HG03520 (cell line): ENCODE measurements around the gene TFB1M.
A peak's percentile ranks its signal among the peaks of the same experiment; 100 is the strongest.
"Not testable (repeated sequence)": the region's sequence is repeated elsewhere in the genome, so short reads cannot be mapped to it uniquely, and the experiment has no call there.

Experiments used
- ATAC-seq: cut with Tn5 transposase; IDR thresholded peaks from one replicate; pipeline ENCODE4 v1.9.1; 2021; ENCODE audit warnings: mild to moderate bottlenecking, moderate library complexity; ENCODE audit not compliant: unreplicated experiment

TFB1M gene

GRCh38 chr6:155245193-155245592 lies 69.1 kb downstream of the TFB1M start:
- ATAC-seq = no peak

- no peak for ATAC-seq
Observed at GRCh38 chr6:155244434-155244833, 69.8 kb downstream of the TFB1M start.

- ATAC-seq = no peak
Observed at GRCh38 chr6:155241966-155242365, 72.3 kb downstream of the TFB1M start.

- ATAC-seq = no peak
Observed at GRCh38 chr6:155240905-155241600, 73.2 kb downstream of the TFB1M start.

- ATAC-seq = no peak
Observed at GRCh38 chr6:155237613-155238012, 76.7 kb downstream of the TFB1M start.

- no peak for ATAC-seq
Observed at GRCh38 chr6:155235087-155235486, 79.2 kb downstream of the TFB1M start.

GRCh38 chr6:155234687-155235086 lies 79.6 kb downstream of the TFB1M start:
- ATAC-seq = no peak

GRCh38 chr6:155234167-155234566 lies 80.1 kb downstream of the TFB1M start:
- no peak for ATAC-seq

- no peak for ATAC-seq
Observed at GRCh38 chr6:155232848-155233247, 81.4 kb downstream of the TFB1M start.

- not testable (repeated sequence) for ATAC-seq
Observed at GRCh38 chr6:155230975-155231374, 83.3 kb downstream of the TFB1M start.

- ATAC-seq = no peak
Observed at GRCh38 chr6:155228546-155229166, 85.6 kb downstream of the TFB1M start.

GRCh38 chr6:155227046-155227445 lies 87.2 kb downstream of the TFB1M start:
- no peak for ATAC-seq

- no peak for ATAC-seq
Observed at GRCh38 chr6:155224618-155225017, 89.7 kb downstream of the TFB1M start.

- peak; percentile 96 for ATAC-seq
Observed at GRCh38 chr6:155223646-155224451, 90.4 kb downstream of the TFB1M start.

- no peak for ATAC-seq
Observed at GRCh38 chr6:155222506-155222905, 91.8 kb downstream of the TFB1M start.

- no peak for ATAC-seq
Observed at GRCh38 chr6:155221086-155221485, 93.2 kb downstream of the TFB1M start.

GRCh38 chr6:155219858-155220301 lies 94.4 kb downstream of the TFB1M start:
- ATAC-seq = no peak

- ATAC-seq = no peak
Observed at GRCh38 chr6:155219299-155219698, 95.0 kb downstream of the TFB1M start.

GRCh38 chr6:155218711-155219110 lies 95.6 kb downstream of the TFB1M start:
- not testable (repeated sequence) for ATAC-seq

GRCh38 chr6:155216312-155217046 lies 97.8 kb downstream of the TFB1M start:
- ATAC-seq = no peak

- no peak for ATAC-seq
Observed at GRCh38 chr6:155215906-155216305, 98.4 kb downstream of the TFB1M start.
